GM23338 (cell line): ENCODE measurements around the gene DMWD. TPM values are rescaled to one million over a fixed set of nuclear protein-coding genes. Genes with fewer than 3 reads are reported as not detected.

Experiments
- ATAC-seq: fragments of 200-7000 bp; cut with Tn5 transposase; 3 replicates; pipeline ENCODE4 v1.9.1; 2020
- DNase-seq: peaks from one replicate; pipeline ENCODE4 v3.0.0-alpha.2; 2015; ENCODE audit warnings: low spot score
- H2AFZ ChIP-seq: fragments of 200-600 bp; sonication (generic); 2 replicates; pipeline ENCODE4 v1.8.0; 2016; ENCODE audit warnings: antibody characterized with exemption, mild to moderate bottlenecking, moderate library complexity
- H3F3A ChIP-seq: fragments of 200-600 bp; sonication (generic); replicated peaks from 2 replicates; pipeline ENCODE4 v1.8.0; 2017; ENCODE audit warnings: antibody characterized with exemption, mixed run types, low read depth
- H3K27ac ChIP-seq: fragments of 200-600 bp; sonication (generic); 2 replicates; pipeline ENCODE4 v1.6.1; 2016; ENCODE audit warnings: low read depth
- H3K27me3 ChIP-seq: fragments of 200-600 bp; sonication (generic); 2 replicates; pipeline ENCODE4 v1.8.0; 2016; ENCODE audit warnings: mild to moderate bottlenecking, mixed run types, moderate library complexity; ENCODE audit not compliant: insufficient read depth
- H3K36me3 ChIP-seq: fragments of 200-600 bp; sonication (generic); 2 replicates; pipeline ENCODE4 v1.8.0; 2016; ENCODE audit warnings: mild to moderate bottlenecking; ENCODE audit not compliant: insufficient read depth
- H3K4me1 ChIP-seq: fragments of 200-600 bp; sonication (generic); 2 replicates; pipeline ENCODE4 v1.8.0; 2016; ENCODE audit warnings: mild to moderate bottlenecking, moderate library complexity; ENCODE audit not compliant: insufficient read depth
- H3K4me2 ChIP-seq: fragments of 200-600 bp; sonication (generic); 2 replicates; pipeline ENCODE4 v1.7.1; 2017; ENCODE audit warnings: mixed run types
- H3K4me3 ChIP-seq: fragments of 200-600 bp; sonication (generic); 2 replicates; pipeline ENCODE4 v1.6.1; 2016; ENCODE audit warnings: mixed run types
- H3K79me2 ChIP-seq: fragments of 200-600 bp; sonication (generic); replicated peaks from 2 replicates; pipeline ENCODE4 v1.8.0; 2017; ENCODE audit warnings: mild to moderate bottlenecking; ENCODE audit not compliant: insufficient read depth
- H3K9me2 ChIP-seq: fragments of 200-600 bp; sonication (generic); 2 replicates; pipeline ENCODE4 v1.8.0; 2017; ENCODE audit not compliant: insufficient read depth
- H4K20me1 ChIP-seq: fragments of 200-600 bp; sonication (generic); replicated peaks from 2 replicates; pipeline ENCODE4 v1.8.0; 2017; ENCODE audit warnings: mild to moderate bottlenecking; ENCODE audit not compliant: insufficient read depth
- H3K27ac Mint-ChIP-seq: 2 replicates; pipeline ENCODE4 v1.8.0; 2020; ENCODE audit warnings: inconsistent platforms, mild to moderate bottlenecking, moderate library complexity, mixed read lengths
- H3K27me3 Mint-ChIP-seq: 3 replicates; pipeline ENCODE4 v1.8.0; 2022; ENCODE audit warnings: low read depth, mild to moderate bottlenecking, moderate library complexity, mixed read lengths, inconsistent platforms; ENCODE audit not compliant: insufficient read depth, poor library complexity
- H3K36me3 Mint-ChIP-seq: 3 replicates; pipeline ENCODE4 v1.8.0; 2021; ENCODE audit warnings: low read depth, mild to moderate bottlenecking, inconsistent platforms, moderate library complexity, mixed read lengths
- H3K4me1 Mint-ChIP-seq: 3 replicates; pipeline ENCODE4 v1.8.0; 2020; ENCODE audit warnings: mild to moderate bottlenecking, inconsistent platforms, mixed read lengths
- H3K4me3 Mint-ChIP-seq: 3 replicates; pipeline ENCODE4 v1.8.0; 2021; ENCODE audit warnings: moderate library complexity, mild to moderate bottlenecking, inconsistent platforms, mixed read lengths
- H3K9me3 Mint-ChIP-seq: 3 replicates; pipeline ENCODE4 v1.8.0; 2020; ENCODE audit warnings: moderate library complexity, mild to moderate bottlenecking, inconsistent platforms, mixed read lengths
- CTCF ChIP-seq, 2 experiments: fragments of 200-600 bp in 1 of 2; sonication (generic) in 1 of 2; conservative IDR thresholded peaks; 2 replicates each; pipeline versions ENCODE4 v1.5.1 to v1.6.1; 2016 to 2017; ENCODE audit warnings: antibody characterized with exemption in 2 of 2, low read depth in 2 of 2, mild to moderate bottlenecking in 2 of 2, moderate library complexity in 1 of 2
- EZH2 ChIP-seq: fragments of 200-600 bp; sonication (generic); IDR thresholded peaks from one replicate; pipeline ENCODE4 v1.8.0; 2017; ENCODE audit warnings: antibody characterized with exemption, mild to moderate bottlenecking, low read depth; ENCODE audit not compliant: unreplicated experiment
- JUNB ChIP-seq: IDR thresholded peaks from one replicate; pipeline ENCODE4 v1.6.1; 2016; ENCODE audit warnings: antibody characterized with exemption; ENCODE audit not compliant: unreplicated experiment
- REST ChIP-seq: IDR thresholded peaks from one replicate; pipeline ENCODE4 v1.6.1; 2018; ENCODE audit warnings: antibody characterized with exemption; ENCODE audit not compliant: unreplicated experiment
- STAT1 ChIP-seq: IDR thresholded peaks from one replicate; pipeline ENCODE4 v1.6.1; 2016; ENCODE audit warnings: antibody characterized with exemption; ENCODE audit not compliant: unreplicated experiment
- ZNF462 ChIP-seq: fragments of 250-450 bp; sonication (Bioruptor Pico); IDR thresholded peaks from 2 replicates; pipeline ENCODE4 v1.5.0; 2020; ENCODE audit warnings: mild to moderate bottlenecking, moderate library complexity
- polyA plus RNA-seq: library from polyadenylated mRNA; unstranded; fragments of >200 nt; fragmentation: Nextera tagmentation; extraction: Ambion mirVana; gene quantifications from 2 replicates; pipeline ENCODE4 v1.2.1, GENCODE V29; 2016
- total RNA-seq: library from RNA; depleted of rRNA; stranded (reverse); fragments of >200 nt; shearing (Covaris generic); gene quantifications from 2 replicates; pipeline ENCODE4 v1.2.3, GENCODE V29; 2014

DMWD gene
- total and polyA plus RNA-seq, 2 experiments from 2014 or later = 12.1 to 45.6 TPM

GRCh38 chr19:45754323-45754722 lies 38.3 kb downstream of the DMWD start (continued):
- no peak for TF ChIP-seq REST
- no peak for TF ChIP-seq EZH2
- no peak for TF ChIP-seq CTCF (conservative IDR thresholded peaks at IDR 0.05; ENCODE audit: low read depth in 2 of 2)
- no peak for TF ChIP-seq STAT1

GRCh38 chr19:45753548-45753947 lies 39.1 kb downstream of the DMWD start:
- peaks cover 16% of the 10 kb centered on the region for H3K27me3 Mint-ChIP-seq
- no peak overlapping the region for H3K4me3 Mint-ChIP-seq
- H3K4me1 Mint-ChIP-seq = peaks cover 3% of the 10 kb centered on the region
- H3K36me3 Mint-ChIP-seq = no peaks in the 10 kb centered on the region
- peaks cover 3% of the 10 kb centered on the region; the same call in 1 of the 2 replicates for H3K4me1 ChIP-seq
- peak overlapping the region; percentile 69 for H2AFZ ChIP-seq
- no peak overlapping the region for H3K4me2 ChIP-seq
- peak; percentile 94 for ATAC-seq
- no peaks in the 10 kb centered on the region for H3F3A ChIP-seq
- H3K27me3 ChIP-seq = no peaks in the 10 kb centered on the region
- H3K36me3 ChIP-seq = no peaks in the 10 kb centered on the region
- no peak overlapping the region for H3K4me3 ChIP-seq
- H4K20me1 ChIP-seq = no peaks in the 10 kb centered on the region
- no peaks in the 10 kb centered on the region for H3K9me2 ChIP-seq
- H3K27ac ChIP-seq = no peak overlapping the region
- H3K79me2 ChIP-seq = no peaks in the 10 kb centered on the region
- H3K27ac Mint-ChIP-seq = no peak overlapping the region
- no peaks in the 10 kb centered on the region; the same call in 2 of the 3 replicates for H3K9me3 Mint-ChIP-seq
- TF ChIP-seq CTCF (conservative IDR thresholded peaks at IDR 0.05; ENCODE audit: low read depth in 2 of 2) = peak; percentile 45 to 69
- no peak for TF ChIP-seq JUNB
- TF ChIP-seq ZNF462 (CRISPR knock-in tag) = peak; percentile 1; the same call in 1 of the 2 replicates
- DNase-seq = peak; percentile 84
